Measurements from ENCODE around the gene NLK. TPM values are rescaled to one million over a fixed set of nuclear protein-coding genes. Genes with fewer than 3 reads are reported as not detected.
"Not testable (repeated sequence)": the region's sequence is repeated elsewhere in the genome, so short reads cannot be mapped to it uniquely, and the experiment has no call there.

NLK gene
- total and polyA plus RNA-seq, 2 of the 13 experiments (the other 11 are each of a cell fraction or from before 2014, with no cell fraction given): 13.4 to 14.6 TPM

- TF ChIP-seq ZNF318 (CRISPR knock-in tag; IDR thresholded peaks at IDR 0.05): no peak
- no peak for TF ChIP-seq BCLAF1 (IDR thresholded peaks at IDR 0.05)
- no peak for TF ChIP-seq RAD21 (CRISPR knock-in tag; IDR thresholded peaks at IDR 0.05)
- no peak for TF ChIP-seq HNRNPL (IDR thresholded peaks at IDR 0.05; ENCODE audit: low read depth, low read length)
- no peak for TF ChIP-seq ZNF136 (CRISPR knock-in tag; IDR thresholded peaks at IDR 0.05; ENCODE audit: low read depth)
- no peak for TF ChIP-seq ZNF513 (CRISPR knock-in tag; conservative IDR thresholded peaks at IDR 0.05)
- TF ChIP-seq ZNF557 (CRISPR knock-in tag; IDR thresholded peaks at IDR 0.05): no peak
Measured at GRCh38 chr17:28004344-28004743, 38.1 kb upstream of the NLK start (continued).

- H4K20me1 ChIP-seq (ENCODE audit: insufficient read depth, low read length); H3K4me1 ChIP-seq (ENCODE audit: insufficient read depth, low read length); BruUV-seq (replicated peaks); H3K4me2 ChIP-seq (ENCODE audit: low read depth, low read length); H2AFZ ChIP-seq (ENCODE audit: low read length); ATAC-seq; DNase-seq (ENCODE audit: low spot score); H3K79me2 ChIP-seq (ENCODE audit: insufficient read depth, low read length); CTCF ChIA-PET (ENCODE audit: low intra/inter-chr PET ratio, low total read pairs); H3K9me3 ChIP-seq (ENCODE audit: low read length); in situ Hi-C loops (cut with HindIII; ENCODE audit: extremely low pct_ligation_motif_present, low pct_unique_long_range_greater_than_20kb); FAIRE-seq; intact Hi-C loops (cut with micrococcal nuclease; ENCODE audit: unreplicated experiment); H3K4me3 ChIP-seq (replicated peaks in 1 of 3; ENCODE audit: insufficient read depth in 1 of 3, low read depth in 2 of 3, low read length in 3 of 3); H3K36me3 ChIP-seq (replicated peaks in 1 of 2; ENCODE audit: control insufficient read depth in 1 of 2, insufficient read depth in 2 of 2, low read length in 2 of 2); H3K27me3 ChIP-seq (ENCODE audit: control insufficient read depth in 1 of 2, insufficient read depth in 2 of 2, low read length in 2 of 2); H3K9ac ChIP-seq (ENCODE audit: insufficient read depth, low read depth, low read length); H3K27ac ChIP-seq (ENCODE audit: extremely low read length, insufficient read depth, low read length); POLR2A ChIA-PET: not testable (repeated sequence)
- WGBS (ENCODE audit: low lambda C conversion rate): 56% methylated on average over 4 of the region's 4 CpGs
Measured at GRCh38 chr17:28007925-28008324, 34.6 kb upstream of the NLK start.
